ENCODE data around the gene NUDT21. TPM values are rescaled to one million over a fixed set of nuclear protein-coding genes. Genes with fewer than 3 reads are reported as not detected.

Gene NUDT21
- total RNA-seq, 6 experiments from 2014 or later: 26.2 to 35.8 (median 30.3) TPM

- ATAC-seq: no peak
- no peaks in the 10 kb centered on the region for H3K9me3 ChIP-seq
- WGBS (ENCODE audit: insufficient coverage, low coverage, low lambda C conversion rate, missing lambda C conversion rate): 70% methylated on average over 4 of the region's 4 CpGs
- intact Hi-C loops (cut with DNase I): no loop called here
- no peak for DNase-seq
- H3K4me1 ChIP-seq: peaks cover 0 to 30% (median 14%) of the 10 kb centered on the region in 4 donors
- TF ChIP-seq POLR2A (IDR thresholded peaks at IDR 0.05) (no peak), CTCF (IDR thresholded peaks at IDR 0.05) (no peak)
- no peak overlapping the region for H3K4me3 ChIP-seq
- H3K27me3 ChIP-seq: no peaks in the 10 kb centered on the region
- H3K36me3 ChIP-seq: peaks cover 8 to 43% (median 27%) of the 10 kb centered on the region in 4 donors
- H3K27ac ChIP-seq: no peak overlapping the region
Measured at GRCh38 chr16:56405977-56406672, 45.0 kb downstream of the NUDT21 start.

- intact Hi-C loops (cut with DNase I): no loop called here
- Histone ChIP-seq H3K4me3 (no peak overlapping the region), H3K27ac (no peak overlapping the region), H3K27me3 (no peaks in the 10 kb centered on the region), H3K4me1 (no peaks in the 10 kb centered on the region), H3K36me3 (peaks cover 8 to 44% (median 23%) of the 10 kb centered on the region in 4 donors), H3K9me3 (no peaks in the 10 kb centered on the region)
- DNase-seq (no peak), ATAC-seq (peak; percentile 57 to 79 (median 64))
- TF ChIP-seq CTCF (IDR thresholded peaks at IDR 0.05): peak in 2 of 4 donors; percentile 5 to 28
- TF ChIP-seq POLR2A (IDR thresholded peaks at IDR 0.05): no peak
- WGBS (ENCODE audit: insufficient coverage, low coverage, low lambda C conversion rate, missing lambda C conversion rate): 82% methylated on average over 2 of the region's 5 CpGs
Measured at GRCh38 chr16:56401482-56401881, 49.6 kb downstream of the NUDT21 start.

- intact Hi-C loops (cut with DNase I): no loop called here
- H3K4me1 ChIP-seq: no peaks in the 10 kb centered on the region
- no peak overlapping the region for H3K27ac ChIP-seq
- no peak overlapping the region for H3K4me3 ChIP-seq
- TF ChIP-seq POLR2A (IDR thresholded peaks at IDR 0.05): no peak
- TF ChIP-seq CTCF (IDR thresholded peaks at IDR 0.05): no peak
- ATAC-seq (no peak), DNase-seq (no peak)
- WGBS (ENCODE audit: insufficient coverage, low coverage, low lambda C conversion rate, missing lambda C conversion rate): 75% methylated on average over 5 of the region's 5 CpGs
- peaks cover 8 to 44% (median 23%) of the 10 kb centered on the region in 4 donors for H3K36me3 ChIP-seq
- H3K9me3 ChIP-seq: no peaks in the 10 kb centered on the region
- no peaks in the 10 kb centered on the region for H3K27me3 ChIP-seq
Measured at GRCh38 chr16:56400458-56400857, 50.7 kb downstream of the NUDT21 start.

- DNase-seq (no peak), ATAC-seq (peak in 3 of 4 donors; percentile 41 to 55 (median 48))
- Histone ChIP-seq H3K9me3 (no peaks in the 10 kb centered on the region), H3K27me3 (no peaks in the 10 kb centered on the region), H3K36me3 (peaks cover 8 to 35% (median 19%) of the 10 kb centered on the region in 4 donors), H3K4me3 (no peak overlapping the region), H3K4me1 (no peaks in the 10 kb centered on the region), H3K27ac (no peak overlapping the region)
- WGBS (ENCODE audit: insufficient coverage, low coverage, low lambda C conversion rate, missing lambda C conversion rate): 25% methylated on average over 2 of the region's 2 CpGs
- intact Hi-C loops (cut with DNase I): no loop called here
- no peak for TF ChIP-seq CTCF (IDR thresholded peaks at IDR 0.05)
- TF ChIP-seq POLR2A (IDR thresholded peaks at IDR 0.05): no peak
Measured at GRCh38 chr16:56399486-56399885, 51.6 kb downstream of the NUDT21 start.
